ENCODE measurements around the gene PTPN11.

PTPN11 gene

GRCh38 chr12:112480931-112481330 lies 62.2 kb downstream of the PTPN11 start:
- H3K27me3 Mint-ChIP-seq, result no peaks in the 10 kb centered on the region
- no peak overlapping the region for H3K4me3 Mint-ChIP-seq
- H3K27ac Mint-ChIP-seq, result peak overlapping the region; percentile 47 to 64
- DNase-seq (no peak), ATAC-seq (replicated peaks) (no peak)
- peaks cover 72% of the 10 kb centered on the region for H3K36me3 Mint-ChIP-seq (ENCODE audit: insufficient read depth)
- H3K9me3 Mint-ChIP-seq, result no peaks in the 10 kb centered on the region
- peaks cover 0 to 2% of the 10 kb centered on the region in 2 donors for H3K4me1 Mint-ChIP-seq (ENCODE audit: low read depth in 2 of 2)

GRCh38 chr12:112482733-112483132 lies 64.0 kb downstream of the PTPN11 start:
- Mint-ChIP-seq H3K36me3 (ENCODE audit: insufficient read depth) (peaks cover 69% of the 10 kb centered on the region), H3K4me1 (ENCODE audit: low read depth in 2 of 2) (peaks cover 0 to 2% of the 10 kb centered on the region in 2 donors), H3K27me3 (no peaks in the 10 kb centered on the region), H3K27ac (peak overlapping the region; percentile 28 to 44), H3K9me3 (no peaks in the 10 kb centered on the region), H3K4me3 (no peak overlapping the region)
- DNase-seq, result no peak
- no peak for ATAC-seq (replicated peaks)

GRCh38 chr12:112486361-112486760 lies 67.6 kb downstream of the PTPN11 start:
- Mint-ChIP-seq H3K27ac (no peak overlapping the region), H3K4me3 (no peak overlapping the region), H3K9me3 (no peaks in the 10 kb centered on the region), H3K36me3 (ENCODE audit: insufficient read depth) (peaks cover 68% of the 10 kb centered on the region), H3K27me3 (no peaks in the 10 kb centered on the region), H3K4me1 (ENCODE audit: low read depth in 2 of 2) (peaks cover 2 to 4% of the 10 kb centered on the region in 2 donors)
- DNase-seq (no peak), ATAC-seq (replicated peaks) (no peak)

- H3K9me3 Mint-ChIP-seq, result no peaks in the 10 kb centered on the region
- ATAC-seq (replicated peaks), result no peak
- H3K27me3 Mint-ChIP-seq, result no peaks in the 10 kb centered on the region
- DNase-seq, result no peak
- peaks cover 2 to 4% of the 10 kb centered on the region in 2 donors for H3K4me1 Mint-ChIP-seq (ENCODE audit: low read depth in 2 of 2)
- peaks cover 68% of the 10 kb centered on the region for H3K36me3 Mint-ChIP-seq (ENCODE audit: insufficient read depth)
- no peak overlapping the region for H3K4me3 Mint-ChIP-seq
- H3K27ac Mint-ChIP-seq, result no peak overlapping the region
These were observed 69.6 kb downstream of the PTPN11 start for GRCh38 chr12:112488257-112488876.

GRCh38 chr12:112489456-112489855 lies 70.7 kb downstream of the PTPN11 start:
- Mint-ChIP-seq H3K4me3 (no peak overlapping the region), H3K36me3 (ENCODE audit: insufficient read depth) (peaks cover 74% of the 10 kb centered on the region), H3K27me3 (no peaks in the 10 kb centered on the region), H3K4me1 (ENCODE audit: low read depth in 2 of 2) (peaks cover 0 to 4% of the 10 kb centered on the region in 2 donors), H3K9me3 (no peaks in the 10 kb centered on the region), H3K27ac (no peak overlapping the region)
- no peak for DNase-seq
- ATAC-seq (replicated peaks), result no peak

- H3K27me3 Mint-ChIP-seq, result no peaks in the 10 kb centered on the region
- peaks cover 62% of the 10 kb centered on the region for H3K36me3 Mint-ChIP-seq (ENCODE audit: insufficient read depth)
- no peak for DNase-seq
- no peak overlapping the region for H3K4me3 Mint-ChIP-seq
- H3K9me3 Mint-ChIP-seq, result no peaks in the 10 kb centered on the region
- ATAC-seq (replicated peaks), result no peak
- H3K4me1 Mint-ChIP-seq (ENCODE audit: low read depth in 2 of 2), result peaks cover 2 to 10% of the 10 kb centered on the region in 2 donors
- peak overlapping the region in 1 of 2 donors; percentile 82 for H3K27ac Mint-ChIP-seq
These were observed 77.7 kb downstream of the PTPN11 start for GRCh38 chr12:112496496-112496895.

- H3K27ac Mint-ChIP-seq, result peak overlapping the region in 1 of 2 donors; percentile 79
- peaks cover 54% of the 10 kb centered on the region for H3K36me3 Mint-ChIP-seq (ENCODE audit: insufficient read depth)
These were observed 79.8 kb downstream of the PTPN11 start for GRCh38 chr12:112498580-112498979.

GRCh38 chr12:112503512-112503911 lies 84.8 kb downstream of the PTPN11 start:
- H3K4me1 Mint-ChIP-seq (ENCODE audit: low read depth in 2 of 2), result no peaks in the 10 kb centered on the region
- H3K27ac Mint-ChIP-seq, result no peak overlapping the region
- DNase-seq, result no peak
- H3K27me3 Mint-ChIP-seq, result no peaks in the 10 kb centered on the region
- H3K4me3 Mint-ChIP-seq, result no peak overlapping the region
- ATAC-seq (replicated peaks), result no peak
- no peaks in the 10 kb centered on the region for H3K9me3 Mint-ChIP-seq
- peaks cover 63% of the 10 kb centered on the region for H3K36me3 Mint-ChIP-seq (ENCODE audit: insufficient read depth)

More at GRCh38 chr12:112498580-112498979, 79.8 kb downstream of the PTPN11 start:
- no peak for ATAC-seq (replicated peaks)
- Mint-ChIP-seq H3K27me3 (no peaks in the 10 kb centered on the region), H3K4me1 (ENCODE audit: low read depth in 2 of 2) (peaks cover 2 to 10% of the 10 kb centered on the region in 2 donors), H3K4me3 (no peak overlapping the region), H3K9me3 (no peaks in the 10 kb centered on the region)
- no peak for DNase-seq

GRCh38 chr12:112506513-112507166 lies 87.9 kb downstream of the PTPN11 start:
- peaks cover 50% of the 10 kb centered on the region for H3K36me3 Mint-ChIP-seq (ENCODE audit: insufficient read depth)

GRCh38 chr12:112513471-112513870 lies 94.7 kb downstream of the PTPN11 start:
- Mint-ChIP-seq H3K27ac (no peak overlapping the region), H3K36me3 (ENCODE audit: insufficient read depth) (peaks cover 6% of the 10 kb centered on the region), H3K9me3 (no peaks in the 10 kb centered on the region), H3K4me1 (ENCODE audit: low read depth in 2 of 2) (no peaks in the 10 kb centered on the region), H3K27me3 (no peaks in the 10 kb centered on the region), H3K4me3 (no peak overlapping the region)
- no peak for DNase-seq
- ATAC-seq (replicated peaks), result no peak

More at GRCh38 chr12:112506513-112507166, 87.9 kb downstream of the PTPN11 start:
- no peaks in the 10 kb centered on the region for H3K4me1 Mint-ChIP-seq (ENCODE audit: low read depth in 2 of 2)
- H3K27ac Mint-ChIP-seq, result no peak overlapping the region
- DNase-seq (no peak), ATAC-seq (replicated peaks) (no peak)
- H3K9me3 Mint-ChIP-seq, result no peaks in the 10 kb centered on the region
- H3K4me3 Mint-ChIP-seq, result no peak overlapping the region
- no peaks in the 10 kb centered on the region for H3K27me3 Mint-ChIP-seq

- Mint-ChIP-seq H3K4me3 (no peak overlapping the region), H3K9me3 (no peaks in the 10 kb centered on the region), H3K36me3 (ENCODE audit: insufficient read depth) (peaks cover 6% of the 10 kb centered on the region), H3K27ac (no peak overlapping the region), H3K27me3 (no peaks in the 10 kb centered on the region), H3K4me1 (ENCODE audit: low read depth in 2 of 2) (no peaks in the 10 kb centered on the region)
- DNase-seq (no peak), ATAC-seq (replicated peaks) (no peak)
These were observed 95.7 kb downstream of the PTPN11 start for GRCh38 chr12:112514456-112514855.

- H3K27me3 Mint-ChIP-seq, result no peaks in the 10 kb centered on the region
- H3K9me3 Mint-ChIP-seq, result no peaks in the 10 kb centered on the region
- no peak for DNase-seq
- H3K4me1 Mint-ChIP-seq (ENCODE audit: low read depth in 2 of 2), result no peaks in the 10 kb centered on the region
- H3K27ac Mint-ChIP-seq, result no peak overlapping the region
- no peak for ATAC-seq (replicated peaks)
- peaks cover 6% of the 10 kb centered on the region for H3K36me3 Mint-ChIP-seq (ENCODE audit: insufficient read depth)
- H3K4me3 Mint-ChIP-seq, result no peak overlapping the region
These were observed 96.3 kb downstream of the PTPN11 start for GRCh38 chr12:112514926-112515642.

- DNase-seq (no peak), ATAC-seq (replicated peaks) (no peak)
- no peaks in the 10 kb centered on the region for H3K9me3 Mint-ChIP-seq
- no peak overlapping the region for H3K4me3 Mint-ChIP-seq
- no peaks in the 10 kb centered on the region for H3K4me1 Mint-ChIP-seq (ENCODE audit: low read depth in 2 of 2)
- H3K27ac Mint-ChIP-seq, result no peak overlapping the region
- peaks cover 6% of the 10 kb centered on the region for H3K36me3 Mint-ChIP-seq (ENCODE audit: insufficient read depth)
- H3K27me3 Mint-ChIP-seq, result no peaks in the 10 kb centered on the region
These were observed 97.1 kb downstream of the PTPN11 start for GRCh38 chr12:112515868-112516267.
